Smooth muscle cell (in vitro differentiated cells): ENCODE data around the gene AMDHD2. TPM values are rescaled to one million over a fixed set of nuclear protein-coding genes. Genes with fewer than 3 reads are reported as not detected.

Experiments
- DNase-seq: peaks from one replicate; lab custom pipeline; 2025; ENCODE audit not compliant: unreplicated experiment; lab: John Stamatoyannopoulos, UW
- H2AFZ ChIP-seq: fragments of 200-600 bp; sonication (generic); 2 replicates; pipeline ENCODE4 v1.6.0; 2016; ENCODE audit warnings: antibody characterized with exemption, low read depth, mild to moderate bottlenecking
- H3F3A ChIP-seq: fragments of 200-600 bp; sonication (generic); 2 replicates; pipeline ENCODE4 v1.6.0; 2017; ENCODE audit warnings: antibody characterized with exemption, low read depth
- H3K27ac ChIP-seq: fragments of 200-600 bp; sonication (generic); 2 replicates; pipeline ENCODE4 v1.5.1; 2016; ENCODE audit warnings: low read depth, mild to moderate bottlenecking
- H3K27me3 ChIP-seq: fragments of 200-600 bp; sonication (generic); 2 replicates; pipeline ENCODE4 v1.6.1; 2016; ENCODE audit warnings: low read depth, mild to moderate bottlenecking
- H3K36me3 ChIP-seq: fragments of 200-600 bp; sonication (generic); 2 replicates; pipeline ENCODE4 v1.5.1; 2016; ENCODE audit warnings: low read depth
- H3K4me1 ChIP-seq: fragments of 200-600 bp; sonication (generic); 2 replicates; pipeline ENCODE4 v1.5.1; 2016; ENCODE audit warnings: low read depth
- H3K4me2 ChIP-seq: fragments of 200-600 bp; sonication (generic); 2 replicates; pipeline ENCODE4 v1.6.0; 2016; ENCODE audit warnings: mild to moderate bottlenecking
- H3K4me3 ChIP-seq: fragments of 200-600 bp; sonication (generic); 2 replicates; pipeline ENCODE4 v1.5.1; 2016; ENCODE audit warnings: mild to moderate bottlenecking
- H3K79me2 ChIP-seq: fragments of 200-600 bp; sonication (generic); 2 replicates; pipeline ENCODE4 v1.6.0; 2016; ENCODE audit warnings: low read depth, mild to moderate bottlenecking
- H3K9ac ChIP-seq: fragments of 200-600 bp; sonication (generic); 2 replicates; pipeline ENCODE4 v1.6.0; 2016; ENCODE audit warnings: low read depth
- H3K9me3 ChIP-seq: fragments of 200-600 bp; sonication (generic); replicated peaks from 2 replicates; pipeline ENCODE4 v1.5.1; 2016; ENCODE audit warnings: low read depth
- H4K20me1 ChIP-seq: fragments of 200-600 bp; sonication (generic); 2 replicates; pipeline ENCODE4 v1.6.0; 2016; ENCODE audit warnings: low read depth
- CTCF ChIP-seq: fragments of 200-600 bp; sonication (generic); IDR thresholded peaks from 2 replicates; pipeline ENCODE4 v1.5.1; 2017; ENCODE audit warnings: borderline replicate concordance, mild to moderate bottlenecking, antibody characterized with exemption; ENCODE audit not compliant: insufficient read depth, poor library complexity, severe bottlenecking
- WGBS: methylation state at CpG from one replicate; pipeline ENCODE4 v1.1.7; 2016; ENCODE audit warnings: low lambda C conversion rate; 5-methylcytosine and 5-hydroxymethylcytosine counted together
- polyA plus RNA-seq: library from polyadenylated mRNA; unstranded; fragments of >200 nt; fragmentation: Nextera tagmentation; extraction: Ambion mirVana; gene quantifications from 2 replicates; pipeline ENCODE4 v1.2.1, GENCODE V29; 2016
- total RNA-seq: library from RNA; depleted of rRNA; stranded (reverse); fragments of >200 nt; gene quantifications from 2 replicates; pipeline ENCODE4 v1.2.3, GENCODE V29; 2014

Gene AMDHD2
- total and polyA plus RNA-seq, 2 experiments from 2014 or later: 12.0 to 14.2 TPM

- Histone ChIP-seq H2AFZ (no peak overlapping the region), H3K4me3 (no peak overlapping the region), H3K4me2 (peak overlapping the region; percentile 88), H3K4me1 (peaks cover 20% of the 10 kb centered on the region), H3K9ac (no peak overlapping the region), H3K79me2 (peaks cover 65% of the 10 kb centered on the region), H3K9me3 (no peaks in the 10 kb centered on the region), H3K36me3 (no peaks in the 10 kb centered on the region), H3K27ac (peak overlapping the region; percentile 72), H4K20me1 (peaks cover 56% of the 10 kb centered on the region), H3K27me3 (no peaks in the 10 kb centered on the region), H3F3A (no peaks in the 10 kb centered on the region)
- 92% methylated on average over 39 of the region's 39 CpGs for WGBS
- no peak for DNase-seq
- no peak for TF ChIP-seq CTCF
Measured at GRCh38 chr16:2518823-2519710, 1.1 kb upstream of the AMDHD2 start.

- Histone ChIP-seq H3K4me3 (peak overlapping the region; percentile 63), H3K4me1 (peaks cover 18% of the 10 kb centered on the region), H2AFZ (no peak overlapping the region), H3K9ac (no peak overlapping the region), H3K27me3 (no peaks in the 10 kb centered on the region), H3K9me3 (no peaks in the 10 kb centered on the region), H3K27ac (peak overlapping the region; percentile 72), H3F3A (no peaks in the 10 kb centered on the region), H3K4me2 (peak overlapping the region; percentile 88), H4K20me1 (peaks cover 52% of the 10 kb centered on the region), H3K79me2 (peaks cover 58% of the 10 kb centered on the region), H3K36me3 (no peaks in the 10 kb centered on the region)
- no peak for DNase-seq
- 69% methylated on average over 22 of the region's 22 CpGs for WGBS
- TF ChIP-seq CTCF: no peak
Measured at GRCh38 chr16:2519711-2520080, 475 bp upstream of the AMDHD2 start.

GRCh38 chr16:2520784-2521531, 787 bp downstream of the AMDHD2 start:
- Histone ChIP-seq H3K4me3 (peak overlapping the region; percentile 63), H3K27ac (peak overlapping the region; percentile 22), H3K4me2 (peak overlapping the region; percentile 96), H3K36me3 (no peaks in the 10 kb centered on the region), H2AFZ (no peak overlapping the region), H3K9ac (peak overlapping the region; percentile 73), H4K20me1 (peaks cover 40% of the 10 kb centered on the region), H3K4me1 (peaks cover 6% of the 10 kb centered on the region), H3F3A (no peaks in the 10 kb centered on the region), H3K79me2 (peaks cover 46% of the 10 kb centered on the region), H3K27me3 (no peaks in the 10 kb centered on the region), H3K9me3 (no peaks in the 10 kb centered on the region)
- 38% methylated on average over 32 of the region's 41 CpGs for WGBS
- no peak for DNase-seq
- TF ChIP-seq CTCF: no peak
